ENCODE data around the gene METTL24. TPM values are rescaled to one million over a fixed set of nuclear protein-coding genes. Genes with fewer than 3 reads are reported as not detected.

Gene METTL24
- total and polyA plus RNA-seq, 2 of the 8 experiments (the other 6 are each of a cell fraction or from before 2014, with no cell fraction given), result 0.30 to 0.39 TPM

GRCh38 chr6:110317646-110318045, 40.5 kb downstream of the METTL24 start (continued):
- TF ChIP-seq CHD7 (IDR thresholded peaks at IDR 0.05; ENCODE audit: insufficient replicate concordance, low read length) (no peak), KDM5A (IDR thresholded peaks at IDR 0.05; ENCODE audit: low read length) (no peak), TAF1 (IDR thresholded peaks at IDR 0.05; ENCODE audit: low read depth, low read length) (no peak)
